Coronary artery (tissue), 2 donors: ENCODE results near the gene POU3F2.

Experiments used
- DNase-seq: peaks from one replicate; pipeline ENCODE4 v3.0.0-alpha.2; 2017; ENCODE audit warnings: low spot score
- H3K27ac ChIP-seq, 2 donors: fragments of 200-600 bp; sonication (generic); one replicate each; pipeline ENCODE4 v1.5.1; 2016 to 2019
- H3K4me3 ChIP-seq: fragments of 200-600 bp; sonication (generic); 2 replicates; pipeline ENCODE4 v1.5.1; 2016; ENCODE audit warnings: mild to moderate bottlenecking, moderate library complexity
- TF ChIP-seq, protein P1 (sequence below): fragments of 200-600 bp; sonication (generic); IDR thresholded peaks from one replicate; pipeline ENCODE4 v1.5.1; 2019; ENCODE audit warnings: antibody characterized with exemption

The POU3F2 gene

DNA sequence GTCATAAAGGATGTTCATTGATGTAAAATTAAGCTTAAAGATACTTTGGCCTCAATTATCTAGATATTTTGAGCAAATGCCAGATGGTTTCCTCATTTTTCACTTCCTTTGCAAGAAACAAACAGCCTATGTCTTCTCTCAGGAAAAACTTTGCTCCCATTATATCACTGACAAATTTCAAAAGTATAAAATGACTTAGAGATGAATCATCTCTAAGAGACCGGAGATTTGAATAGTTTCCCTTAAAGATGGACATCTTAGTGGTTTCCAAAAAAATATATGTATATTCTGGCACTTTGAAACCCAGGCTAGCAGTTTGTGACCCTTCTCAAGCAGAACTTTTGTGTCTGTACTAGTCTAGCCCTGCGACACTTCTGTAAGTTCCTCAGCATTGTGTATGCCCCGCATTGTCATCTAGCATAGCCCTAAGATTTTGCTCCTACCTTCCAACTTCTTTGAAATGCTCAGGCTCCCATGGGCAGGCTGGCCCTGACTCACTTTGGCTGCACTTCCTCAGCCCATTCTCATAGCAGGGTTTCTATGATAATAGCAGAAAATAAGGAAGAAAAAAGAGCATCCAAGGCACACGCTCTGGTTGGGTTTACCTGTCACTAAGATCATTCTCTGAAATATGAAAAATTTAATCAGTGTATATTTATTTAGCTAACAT lies 25.7 kb upstream of the POU3F2 start:
- Histone ChIP-seq H3K4me3 (no peak overlapping the region), H3K27ac (no peak overlapping the region)
- no peak for DNase-seq
- TF ChIP-seq, protein P1, sequence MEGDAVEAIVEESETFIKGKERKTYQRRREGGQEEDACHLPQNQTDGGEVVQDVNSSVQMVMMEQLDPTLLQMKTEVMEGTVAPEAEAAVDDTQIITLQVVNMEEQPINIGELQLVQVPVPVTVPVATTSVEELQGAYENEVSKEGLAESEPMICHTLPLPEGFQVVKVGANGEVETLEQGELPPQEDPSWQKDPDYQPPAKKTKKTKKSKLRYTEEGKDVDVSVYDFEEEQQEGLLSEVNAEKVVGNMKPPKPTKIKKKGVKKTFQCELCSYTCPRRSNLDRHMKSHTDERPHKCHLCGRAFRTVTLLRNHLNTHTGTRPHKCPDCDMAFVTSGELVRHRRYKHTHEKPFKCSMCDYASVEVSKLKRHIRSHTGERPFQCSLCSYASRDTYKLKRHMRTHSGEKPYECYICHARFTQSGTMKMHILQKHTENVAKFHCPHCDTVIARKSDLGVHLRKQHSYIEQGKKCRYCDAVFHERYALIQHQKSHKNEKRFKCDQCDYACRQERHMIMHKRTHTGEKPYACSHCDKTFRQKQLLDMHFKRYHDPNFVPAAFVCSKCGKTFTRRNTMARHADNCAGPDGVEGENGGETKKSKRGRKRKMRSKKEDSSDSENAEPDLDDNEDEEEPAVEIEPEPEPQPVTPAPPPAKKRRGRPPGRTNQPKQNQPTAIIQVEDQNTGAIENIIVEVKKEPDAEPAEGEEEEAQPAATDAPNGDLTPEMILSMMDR: no peak

DNA sequence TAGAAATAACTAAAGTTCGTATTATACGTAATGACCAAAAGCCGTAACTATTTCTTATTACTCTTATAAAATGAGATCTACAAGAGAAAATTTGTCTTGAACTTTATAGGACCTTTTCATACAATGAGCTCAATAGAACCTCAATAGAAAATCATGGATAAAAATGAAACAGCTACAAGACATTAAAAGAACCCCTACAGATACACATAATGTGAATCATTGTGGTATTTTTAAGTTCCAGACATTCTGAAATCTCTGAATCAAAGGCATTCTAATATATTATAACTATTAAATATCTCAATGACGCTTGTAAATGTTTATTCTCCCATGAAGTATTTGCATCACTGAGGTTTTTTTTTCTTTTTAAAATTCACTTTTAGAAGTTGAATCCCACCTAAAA lies 22.2 kb upstream of the POU3F2 start:
- H3K27ac ChIP-seq: no peak overlapping the region
- no peak overlapping the region for H3K4me3 ChIP-seq
- TF ChIP-seq, protein P1: no peak
- DNase-seq: no peak

DNA sequence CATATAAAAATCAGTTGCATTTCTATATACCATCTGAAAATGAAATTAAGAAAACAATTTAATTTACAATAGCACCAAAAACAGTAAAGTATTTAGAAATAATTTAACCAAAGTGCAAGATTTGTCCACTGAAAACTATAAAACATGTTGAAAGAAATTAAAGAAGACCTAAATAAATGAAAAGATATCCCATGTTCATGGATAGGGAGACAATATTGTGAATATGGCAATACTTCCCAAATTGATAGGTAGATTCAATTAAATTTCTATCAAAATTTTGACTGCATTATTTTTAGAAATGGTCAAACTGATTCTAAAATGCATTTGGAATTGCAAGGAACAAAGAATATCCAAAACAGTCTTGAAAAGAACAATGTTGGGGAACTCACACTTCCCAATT lies 17.6 kb upstream of the POU3F2 start:
- Histone ChIP-seq H3K27ac (no peak overlapping the region), H3K4me3 (no peak overlapping the region)
- TF ChIP-seq, protein P1: no peak
- no peak for DNase-seq

DNA sequence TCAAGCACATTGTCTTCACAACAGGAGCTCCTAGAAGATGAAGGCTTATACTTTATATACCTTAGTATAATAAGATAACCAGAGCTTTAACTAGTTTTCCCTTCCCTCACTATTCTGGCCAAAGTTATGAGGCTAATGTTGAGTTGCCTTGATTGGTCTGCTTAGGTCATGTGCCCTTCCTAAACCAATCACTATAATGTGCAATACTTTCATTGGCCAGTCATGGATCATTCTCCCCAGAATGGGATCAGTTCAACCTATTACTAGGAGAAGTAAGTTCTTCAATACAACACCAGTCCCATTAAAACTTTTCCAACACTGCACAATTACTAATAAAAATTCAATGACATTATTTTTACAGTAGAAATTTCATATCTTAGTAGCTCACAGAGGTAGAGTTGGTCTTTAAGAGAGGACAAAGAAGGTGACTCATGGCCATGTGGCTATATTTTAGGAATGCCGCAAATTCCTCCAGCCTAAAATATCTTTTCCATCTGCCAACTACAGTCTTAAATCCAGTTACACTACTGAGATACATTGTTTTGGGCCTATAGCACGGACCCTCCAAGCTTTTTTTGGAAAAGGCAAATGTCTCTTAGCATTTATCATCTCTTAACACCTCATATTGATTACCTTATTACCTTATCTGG lies 12.5 kb upstream of the POU3F2 start:
- no peak overlapping the region for H3K4me3 ChIP-seq
- TF ChIP-seq, protein P1: no peak
- no peak for DNase-seq

DNA sequence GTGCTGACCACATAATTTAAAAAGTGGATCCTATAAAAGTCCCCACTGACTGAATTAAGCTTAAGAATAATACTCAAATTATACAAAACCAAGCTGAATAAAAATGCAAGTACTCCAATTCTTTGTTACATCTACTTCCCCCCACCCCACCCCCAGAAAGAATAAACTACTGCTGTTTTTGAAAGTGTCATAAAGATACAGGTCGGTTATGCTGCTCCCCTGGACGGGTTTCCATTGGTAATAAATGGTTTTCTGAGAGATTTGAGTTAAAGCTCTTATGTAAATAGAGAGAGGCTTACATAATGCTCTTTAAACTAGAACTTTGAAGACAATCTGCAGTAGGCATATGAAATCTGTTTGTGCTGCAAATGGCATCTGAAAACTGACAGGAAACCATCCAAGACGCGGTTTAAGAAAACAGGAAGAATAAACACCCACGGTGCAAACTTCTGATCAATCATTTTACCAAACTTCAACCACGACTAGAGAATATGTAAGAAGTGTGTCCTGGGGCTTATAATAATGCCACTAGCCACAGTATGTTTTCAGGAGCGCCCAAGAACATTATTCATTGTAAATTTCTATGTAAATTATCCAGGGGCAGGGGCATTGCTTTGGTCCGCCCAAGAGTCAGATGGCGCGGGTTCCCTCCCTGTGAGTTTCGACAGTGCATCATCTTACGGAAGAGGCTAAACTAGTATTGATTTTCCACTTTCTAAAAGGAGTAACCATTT lies 10.8 kb upstream of the POU3F2 start:
- no peak overlapping the region for H3K27ac ChIP-seq
- TF ChIP-seq, protein P1: no peak
- H3K4me3 ChIP-seq: peak overlapping the region; percentile 33
- no peak for DNase-seq

More for the DNA sequence above, 12.5 kb upstream of the POU3F2 start:
- no peak overlapping the region for H3K27ac ChIP-seq

DNA sequence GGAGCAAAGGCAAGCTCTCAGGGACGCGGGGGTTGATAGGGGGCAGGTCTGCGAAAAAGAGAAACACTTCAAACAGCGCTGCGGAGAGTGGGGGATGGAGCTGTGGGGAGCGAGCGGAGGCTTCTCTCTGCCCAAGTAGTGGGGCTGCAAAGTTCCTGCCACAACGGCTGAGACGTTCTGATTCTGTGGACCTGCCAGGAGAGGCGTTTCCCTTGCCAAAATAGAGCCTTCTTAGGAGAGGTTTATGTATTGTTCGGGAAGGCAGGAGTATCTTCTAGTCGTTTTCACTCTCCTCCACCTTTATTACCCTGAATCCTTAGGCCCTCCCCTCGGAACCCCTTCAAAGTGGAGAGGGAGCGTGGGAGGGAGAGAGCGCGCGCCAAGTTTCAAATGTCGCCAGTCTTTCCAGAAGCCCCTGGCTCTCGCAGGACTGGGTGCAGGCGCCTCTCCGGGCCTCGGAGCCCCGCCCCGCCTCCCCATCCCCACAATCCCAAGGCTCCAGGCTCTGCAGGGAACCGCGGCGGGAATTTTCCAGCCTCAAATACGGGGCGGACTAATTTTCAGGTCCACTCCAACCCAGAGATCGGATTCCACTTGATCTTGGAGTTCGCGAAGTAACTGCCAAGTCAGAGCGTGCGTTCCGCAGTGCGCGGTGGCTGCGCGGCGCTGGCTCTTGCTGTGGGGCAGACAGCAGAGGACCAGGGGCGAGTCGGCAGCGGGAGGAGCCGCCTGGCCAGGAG lies 10.0 kb upstream of the POU3F2 start:
- TF ChIP-seq, protein P1: no peak
- Histone ChIP-seq H3K4me3 (peak overlapping the region; percentile 33), H3K27ac (no peak overlapping the region)
- no peak for DNase-seq
